ENCODE data around the gene CAPN15.
"Not testable (repeated sequence)": the region's sequence is repeated elsewhere in the genome, so short reads cannot be mapped to it uniquely, and the experiment has no call there.

Gene CAPN15

DNA sequence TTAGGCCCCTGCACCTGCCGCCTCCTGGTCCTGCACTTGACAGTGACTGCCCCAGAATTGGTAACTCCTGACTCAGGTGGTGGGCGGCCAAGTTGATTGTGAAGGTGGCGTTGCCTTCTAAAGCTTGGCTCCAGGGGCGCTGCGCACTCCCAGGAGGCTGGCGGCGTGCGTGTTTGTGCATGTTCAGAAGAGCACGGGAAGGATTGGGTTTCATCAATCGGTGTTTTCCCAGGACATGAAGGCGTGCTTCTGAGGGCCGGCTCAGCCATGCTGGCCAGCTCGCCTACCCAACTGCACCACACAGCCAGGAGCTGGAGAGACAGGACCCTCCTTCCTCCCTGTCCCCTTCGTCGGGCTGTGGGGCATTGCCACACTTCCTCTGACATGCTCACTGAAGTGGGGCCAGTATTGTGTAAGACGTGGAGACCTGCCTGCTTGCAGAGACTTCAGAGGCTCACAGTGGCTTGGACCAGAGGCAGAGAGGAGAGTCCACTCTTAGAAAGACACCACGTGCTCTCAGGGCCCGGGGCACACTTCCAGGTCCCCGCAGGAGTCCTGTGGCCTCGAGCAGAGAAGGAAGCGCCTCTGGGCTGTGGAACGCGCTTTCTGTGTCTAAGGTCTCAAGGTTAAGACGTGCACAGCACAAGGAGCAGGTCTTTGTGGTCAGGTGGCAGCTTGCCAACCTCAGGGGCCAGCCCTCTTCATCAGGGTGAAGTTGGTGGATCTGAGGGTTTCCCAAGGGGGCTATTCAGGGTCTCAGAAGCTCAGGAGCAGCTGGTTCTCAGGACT, 65.2 kb downstream of the CAPN15 start:
- no peak for DNase-seq (ENCODE audit: low read depth)

DNA sequence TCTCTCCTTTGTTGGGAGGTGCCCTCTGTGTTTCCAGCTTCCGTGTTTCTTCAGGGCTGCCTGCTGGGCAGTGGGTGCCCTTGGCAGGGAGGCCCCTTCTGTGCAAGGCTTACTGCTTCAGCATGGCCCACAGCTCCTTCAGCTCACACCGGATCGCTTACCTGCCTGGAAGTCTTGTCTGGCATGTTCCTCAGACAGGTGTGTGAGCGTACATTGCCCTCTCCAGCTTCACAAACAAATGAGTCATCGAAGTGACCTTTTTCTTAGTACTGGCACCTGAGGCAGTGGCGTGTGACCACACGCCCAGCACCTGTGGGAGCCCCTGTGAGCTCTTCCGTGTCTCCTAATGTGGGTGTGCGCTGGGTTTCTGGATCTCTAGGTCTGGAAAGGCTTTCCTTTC, 65.9 kb downstream of the CAPN15 start:
- no peak for DNase-seq (ENCODE audit: low read depth)

DNA sequence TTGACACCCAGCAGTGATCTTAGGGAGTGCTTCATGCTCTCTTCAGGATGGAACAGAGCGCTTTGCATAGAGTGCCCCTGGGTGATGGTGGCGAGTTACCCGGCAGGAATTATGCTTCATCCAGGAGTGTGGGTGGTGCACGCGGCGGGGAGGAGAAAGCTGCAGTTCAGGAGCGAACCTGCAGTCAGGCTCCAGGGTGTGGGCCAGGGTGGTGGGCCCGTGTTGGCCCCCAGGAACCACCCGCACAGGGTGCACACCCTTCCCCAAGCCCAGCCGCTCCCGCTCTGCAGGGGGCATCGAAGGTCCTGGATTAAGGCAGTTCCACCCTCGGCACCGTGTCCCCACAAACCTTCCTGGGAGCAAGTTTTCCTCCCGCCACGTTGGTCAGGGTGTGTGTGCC, 66.3 kb downstream of the CAPN15 start:
- DNase-seq (ENCODE audit: low read depth): no peak

DNA sequence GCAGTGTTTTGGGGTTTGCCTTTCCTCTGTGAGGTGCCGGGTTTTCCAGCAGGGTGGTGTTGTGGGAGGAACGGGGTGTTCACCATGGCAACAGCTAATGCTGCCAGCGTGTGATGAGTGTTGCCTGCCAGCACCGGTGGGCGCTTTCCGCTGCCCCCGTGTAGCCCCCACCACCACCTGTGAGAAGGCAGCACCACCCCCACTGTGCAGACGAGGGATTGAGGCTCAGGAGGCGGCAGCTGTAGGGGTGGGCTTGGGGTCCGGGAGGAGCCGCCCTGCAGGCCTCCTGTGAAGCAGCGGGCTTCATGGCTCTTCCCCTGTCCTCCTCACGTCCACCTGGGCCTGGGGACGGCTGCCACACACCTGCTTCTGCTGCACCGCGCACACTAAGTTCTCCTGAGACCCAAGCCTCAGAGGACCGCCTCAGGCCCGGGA, 67.6 kb downstream of the CAPN15 start:
- no peak for DNase-seq (ENCODE audit: low read depth)

DNA sequence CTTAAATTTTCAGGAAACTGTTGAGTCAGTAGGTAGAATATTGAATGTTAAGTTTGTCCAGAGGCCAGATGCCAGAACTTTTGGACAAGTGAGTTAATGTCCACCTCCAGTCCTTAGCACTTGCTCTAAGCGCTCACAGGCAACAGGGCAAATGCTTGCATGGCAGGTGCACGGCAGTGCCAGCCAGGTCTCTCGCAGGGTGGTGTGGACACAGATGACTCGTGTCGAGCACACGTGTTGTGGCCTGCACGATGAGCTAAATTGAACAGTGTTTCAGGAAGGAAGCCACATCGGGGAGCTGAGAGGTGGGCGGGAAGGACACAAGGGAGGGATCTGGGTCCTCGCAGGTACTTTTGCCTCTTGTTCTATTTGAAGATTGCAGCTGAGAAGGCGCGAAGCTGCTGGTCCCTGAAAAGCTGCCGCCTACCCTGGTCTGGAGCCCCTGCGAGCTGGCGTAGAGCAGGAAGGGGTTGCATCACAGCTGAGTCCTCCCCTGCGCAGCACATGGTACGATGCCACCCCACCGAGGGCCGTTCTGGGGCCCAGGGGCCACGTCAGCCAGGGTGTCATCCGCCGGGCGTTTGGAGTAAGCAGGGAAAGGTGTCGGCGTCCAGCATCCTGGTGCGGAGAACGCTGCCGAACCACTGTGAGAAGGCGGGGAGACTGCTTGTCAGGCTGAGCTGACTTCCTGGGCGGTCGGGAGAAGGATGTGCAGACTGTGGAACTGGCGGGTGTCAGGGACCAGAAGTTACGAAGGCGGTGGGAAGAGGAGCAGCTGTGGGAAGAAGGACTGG, 68.6 kb downstream of the CAPN15 start:
- no peak for DNase-seq (ENCODE audit: low read depth)

DNA sequence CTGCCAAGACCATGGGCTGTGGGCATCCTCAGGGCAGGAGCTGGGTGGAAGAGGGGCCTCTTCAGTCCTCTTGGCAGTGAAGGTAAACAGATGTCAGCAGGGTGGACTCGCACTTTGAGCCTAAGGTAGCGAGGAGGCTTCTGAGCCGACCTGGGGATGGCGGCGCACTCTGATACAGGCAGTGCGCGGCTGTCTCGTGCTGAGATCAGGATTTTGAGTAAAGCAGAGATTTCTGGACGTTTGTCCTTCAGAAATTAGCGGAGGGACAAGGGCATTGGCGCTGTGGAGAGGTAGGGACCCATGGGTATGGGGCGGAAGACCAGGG, 69.2 kb downstream of the CAPN15 start:
- DNase-seq (ENCODE audit: low read depth): no peak

DNA sequence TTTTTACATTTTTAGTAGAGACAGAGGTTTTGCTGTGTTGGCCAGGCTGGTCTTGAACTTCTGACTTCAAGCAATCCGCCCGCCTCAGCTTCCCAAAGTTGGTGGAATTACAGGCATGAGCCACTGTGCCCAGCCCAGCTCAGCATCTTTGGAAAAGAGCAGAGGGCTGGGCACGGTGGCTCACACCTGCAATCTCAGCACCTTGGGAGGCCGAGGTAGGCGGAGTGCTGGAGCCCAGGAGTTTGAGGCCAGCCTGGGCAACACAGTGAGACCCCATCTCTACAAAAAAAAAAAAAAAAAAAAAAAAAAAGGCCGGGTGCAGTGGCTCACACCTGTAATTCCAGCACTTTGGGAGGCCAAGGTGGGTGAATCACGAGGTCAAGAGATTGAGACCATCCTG, 70.1 kb downstream of the CAPN15 start:
- DNase-seq (ENCODE audit: low read depth): not testable (repeated sequence)

DNA sequence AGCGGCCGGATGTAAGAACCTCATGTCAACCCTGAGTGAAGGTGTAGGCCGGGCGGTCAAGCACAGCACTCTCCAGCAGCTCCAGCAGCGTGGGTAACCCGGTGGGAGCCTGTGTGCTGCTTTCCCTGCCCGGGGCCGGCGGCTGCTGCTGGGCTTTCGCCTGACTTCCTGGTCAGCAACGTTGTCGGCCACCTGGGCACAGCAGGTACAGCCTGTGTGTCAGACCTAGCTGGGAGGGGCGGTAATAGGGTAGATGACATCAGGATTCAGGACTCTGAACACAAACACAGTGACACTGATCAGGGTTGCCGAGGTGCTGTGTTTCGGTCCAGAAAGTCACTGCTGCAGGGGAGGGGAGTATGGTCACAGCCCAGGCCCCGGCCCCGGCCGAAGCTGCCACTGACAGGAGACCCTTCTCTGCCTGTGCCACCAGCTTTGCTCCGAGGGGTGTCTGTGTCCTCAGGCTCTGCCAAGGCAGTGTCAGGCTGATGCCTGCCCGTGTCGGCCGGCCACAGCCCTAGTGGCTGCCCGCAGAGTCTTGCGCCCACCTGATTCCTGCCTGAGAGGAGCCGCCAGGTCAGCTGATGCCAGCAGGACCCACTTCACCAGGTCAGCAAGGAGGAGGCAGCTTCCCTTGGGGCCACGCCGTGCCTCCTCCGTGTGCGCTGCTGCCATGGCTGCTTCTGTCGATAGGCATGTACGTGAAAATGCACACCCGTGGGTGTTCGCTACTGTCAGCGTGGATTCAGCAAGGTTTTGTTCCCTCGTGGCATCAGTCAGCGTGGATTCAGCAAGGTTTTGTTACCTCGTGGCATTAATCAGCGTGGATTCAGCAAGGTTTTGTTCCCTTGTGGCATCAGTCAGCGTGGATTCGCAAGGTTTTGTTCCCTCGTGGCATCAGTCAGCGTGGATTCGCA, 71.6 kb downstream of the CAPN15 start:
- DNase-seq (ENCODE audit: low read depth): no peak

DNA sequence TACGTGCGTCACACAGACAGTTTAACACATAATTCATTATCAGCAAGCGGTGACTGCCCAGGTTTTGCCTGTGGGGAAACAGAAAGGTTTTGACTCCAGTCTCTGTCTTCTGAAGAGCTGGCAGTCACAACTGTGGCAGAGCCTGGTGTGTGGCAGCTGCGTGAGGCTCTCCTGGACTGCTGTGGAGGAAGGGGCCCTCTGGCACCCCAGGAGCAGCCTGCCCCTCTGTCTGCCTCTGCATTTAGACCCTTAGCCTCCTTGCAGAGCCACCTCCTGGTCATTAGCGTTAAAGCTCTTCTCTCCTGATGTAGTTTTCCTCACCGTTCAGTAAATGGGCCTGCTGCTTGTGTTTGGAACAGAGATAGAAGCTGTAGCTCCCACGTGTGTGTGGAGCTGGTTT, 73.3 kb downstream of the CAPN15 start:
- DNase-seq (ENCODE audit: low read depth): no peak

DNA sequence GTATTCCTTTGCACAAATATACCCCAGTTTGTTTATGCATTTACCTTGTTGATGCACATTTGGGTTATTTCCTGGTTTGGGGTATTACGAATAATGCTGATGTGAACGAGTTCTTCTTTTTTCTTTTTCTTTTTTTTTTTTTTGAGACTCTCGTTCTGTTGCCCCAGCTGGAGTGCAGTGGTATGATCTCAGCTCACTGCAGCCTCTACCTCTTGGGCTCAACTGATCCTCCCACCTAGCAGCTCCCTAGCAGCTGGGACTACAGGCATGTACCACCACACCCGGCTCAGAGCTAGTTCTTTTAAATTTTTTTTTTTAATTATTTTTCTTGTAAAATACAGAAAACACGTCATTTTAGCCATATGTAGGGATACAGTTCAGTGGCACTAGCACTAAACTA, 76.4 kb downstream of the CAPN15 start:
- DNase-seq (ENCODE audit: low read depth): no peak

All from stimulated activated CD8-positive, alpha-beta memory T cell treated with anti-CD3 and anti-CD28 coated beads, Interleukin-12 subunit alpha, Interleukin-12 subunit beta, amount 100 ng/mL, for 4 hours (primary cell).